Pancreas (tissue), 10 donors: ENCODE data around the gene PRRG3. TPM values are rescaled to one million over a fixed set of nuclear protein-coding genes. Genes with fewer than 3 reads are reported as not detected.

ENCODE experiments used
- ATAC-seq, 4 donors: fragments of 200-7000 bp; cut with Tn5 transposase; one replicate each; pipeline versions ENCODE4 v1.8.0 to v1.9.1; 2020; ENCODE audit warnings: mild to moderate bottlenecking in 4 of 4, moderate library complexity in 4 of 4
- DNase-seq, 6 donors: peaks; one replicate each; pipeline ENCODE4 v3.0.0-alpha.2; 2020
- FAIRE-seq: peaks from 2 replicates; lab custom pipeline; 2012; peaks lifted over from hg19 to GRCh38; lab: Jason Lieb, UNC
- H3K27ac ChIP-seq, 4 donors: fragments of 200-600 bp; sonication (generic); 1 replicate in 3 of 4; 2 replicates in 1 of 4; pipeline versions ENCODE4 v1.5.0 to v1.8.0; 2020
- H3K27me3 ChIP-seq, 4 donors: fragments of 200-600 bp; one replicate each; pipeline ENCODE4 v1.8.0; 2021
- H3K36me3 ChIP-seq, 3 donors: fragments of 200-600 bp; sonication (generic) in 1 of 3; one replicate each; pipeline versions ENCODE4 v1.5.0 to v1.8.0; 2020 to 2021
- H3K4me1 ChIP-seq, 3 donors: fragments of 200-600 bp; one replicate each; pipeline ENCODE4 v1.8.0; 2021
- H3K4me3 ChIP-seq, 4 donors: fragments of 200-600 bp; sonication (generic) in 2 of 4; one replicate each; pipeline versions ENCODE4 v1.5.0 to v1.8.0; 2020 to 2021
- H3K9me3 ChIP-seq, 4 donors: fragments of 200-600 bp; one replicate each; pipeline ENCODE4 v1.8.0; 2021
- CTCF ChIP-seq, 4 donors: fragments of 200-600 bp; sonication (generic) in 3 of 4; IDR thresholded peaks; one replicate each; pipeline versions ENCODE4 v1.5.0 to v1.8.0; 2021; ENCODE audit warnings: antibody characterized with exemption in 4 of 4
- WGBS, 2 donors: extraction: QIAGEN DNeasy Blood & Tissue Kit; methylation state at CpG; one replicate each; pipeline ENCODE4 v1.1.7; 2013; 5-methylcytosine and 5-hydroxymethylcytosine counted together
- intact Hi-C, 3 donors: fragments of 100-400 bp; cut with DNase I; formaldehyde crosslinking; loops; one replicate each; pipeline versions ENCODE4 v1.11.1 to v1.14.2; 2022
- polyA plus RNA-seq, 2 donors: library from polyadenylated mRNA; stranded (reverse); fragments of 200-250 nt; gene quantifications; one replicate each; pipeline ENCODE4 v1.2.3, GENCODE V29; 2013
- total RNA-seq, 6 donors: library from RNA; stranded (reverse); fragmentation: NEBNext Ultra II Directional in 4 of 6; extraction: Animal tissue kit (Norgen Biotek cat#: 25700) in 4 of 6; gene quantifications; one replicate each; pipeline versions ENCODE4 v1.2.1 to v1.2.4, GENCODE V29; 2021 to 2023
- donor health status: healthy with polysubstance abuse.
- donor health status: DM: no; HTN: no; CAD: no; lungs with moderate emphysema.
- donor health status: DM: no; HTN: no; CAD: no.
- donor health status: control.
- donor health status: control.
- donor health status: Bipolar disorder and iron deficiency.
- donor health status: DM: yes; HTN: yes; CAD: no.
- donor health status: DM: no; HTN: no; CAD: no.
- donor health status: DM: no; HTN: no; CAD: no.
- donor health status: DM: yes; HTN: yes; CAD: no.

The PRRG3 gene
- total and polyA plus RNA-seq, 8 donors = 0.02 to 0.41 (median 0.11) TPM; not detected in 2

- no peak for DNase-seq
- Histone ChIP-seq H3K9me3 (no peaks in the 10 kb centered on the region), H3K27ac (no peak overlapping the region), H3K4me1 (no peaks in the 10 kb centered on the region), H3K4me3 (no peak overlapping the region), H3K36me3 (no peaks in the 10 kb centered on the region), H3K27me3 (peaks cover 0 to 17% (median 0%) of the 10 kb centered on the region in 4 donors)
- intact Hi-C loops = no loop called here
- peak in 1 of 4 donors; percentile 33 for ATAC-seq
- 9 to 24% methylated on average over 2 of the region's 2 CpGs for WGBS, 2 donors
- no peak for TF ChIP-seq CTCF (IDR thresholded peaks at IDR 0.05)
- FAIRE-seq = no peak
Observed at GRCh38 chrX:151711787-151712186, 16.5 kb downstream of the PRRG3 start.

GRCh38 chrX:151712253-151712652, 17.0 kb downstream of the PRRG3 start:
- Histone ChIP-seq H3K4me3 (no peak overlapping the region), H3K27ac (no peak overlapping the region), H3K9me3 (no peaks in the 10 kb centered on the region), H3K27me3 (peaks cover 0 to 17% (median 0%) of the 10 kb centered on the region in 4 donors), H3K4me1 (no peaks in the 10 kb centered on the region), H3K36me3 (no peaks in the 10 kb centered on the region)
- no peak for FAIRE-seq
- no peak for DNase-seq
- ATAC-seq = no peak
- TF ChIP-seq CTCF (IDR thresholded peaks at IDR 0.05) = no peak
- 28 to 31% methylated on average over 3 of the region's 3 CpGs for WGBS, 2 donors
- intact Hi-C loops = no loop called here

DNA sequence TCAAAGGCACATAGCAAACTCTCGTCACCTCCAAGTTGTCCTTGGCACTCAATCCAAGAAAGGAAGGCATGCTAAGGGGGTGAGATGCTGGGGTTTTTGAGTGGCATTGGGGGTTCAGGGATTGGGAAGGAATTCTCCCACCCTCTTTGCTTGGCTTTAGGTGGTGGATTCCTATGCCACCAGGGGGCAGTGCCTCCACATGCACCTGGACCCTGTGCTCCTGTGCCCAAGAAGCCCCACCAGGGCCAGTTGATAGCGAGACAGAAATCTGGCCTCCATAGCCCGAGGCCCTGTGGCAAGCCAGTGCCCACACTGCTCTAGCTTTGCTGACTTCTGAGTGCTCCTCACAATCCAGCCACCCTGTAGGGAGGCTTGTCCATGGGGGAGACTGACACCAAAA, 18.6 kb downstream of the PRRG3 start:
- Histone ChIP-seq H3K36me3 (no peaks in the 10 kb centered on the region), H3K9me3 (no peaks in the 10 kb centered on the region), H3K4me1 (no peaks in the 10 kb centered on the region), H3K4me3 (no peak overlapping the region), H3K27ac (no peak overlapping the region), H3K27me3 (peaks cover 0 to 17% (median 0%) of the 10 kb centered on the region in 4 donors)
- FAIRE-seq (no peak), DNase-seq (no peak), ATAC-seq (peak in 1 of 4 donors; percentile 32)
- TF ChIP-seq CTCF (IDR thresholded peaks at IDR 0.05) = peak in 2 of 4 donors; percentile 11 to 20
- 28 to 41% methylated on average over 3 of the region's 3 CpGs for WGBS, 2 donors
- intact Hi-C loops = no loop called here

DNA sequence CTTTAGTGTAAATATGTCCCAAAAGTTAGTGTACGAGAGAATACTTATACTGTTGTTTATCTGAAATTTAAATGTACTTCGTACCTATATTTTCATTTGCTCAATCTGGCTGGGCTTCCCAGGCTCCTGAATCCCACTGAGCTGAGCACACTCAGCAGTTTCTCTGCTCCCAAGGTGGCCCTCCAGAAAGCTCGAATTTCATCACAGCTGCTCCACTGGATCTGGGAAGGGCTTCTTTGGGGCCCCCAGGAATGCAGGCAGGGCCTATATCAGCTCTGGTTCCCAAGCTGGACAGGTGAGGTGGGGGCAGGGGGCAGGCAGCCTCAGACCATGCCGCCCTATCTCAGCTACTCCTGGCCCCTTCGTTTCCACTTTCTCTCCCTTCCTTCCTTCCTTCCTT, 19.1 kb downstream of the PRRG3 start:
- intact Hi-C loops = no loop called here
- FAIRE-seq (no peak), DNase-seq (no peak), ATAC-seq (no peak)
- no peaks in the 10 kb centered on the region for H3K4me1 ChIP-seq
- H3K4me3 ChIP-seq = no peak overlapping the region
- H3K36me3 ChIP-seq = no peaks in the 10 kb centered on the region
- peaks cover 0 to 17% (median 0%) of the 10 kb centered on the region in 4 donors for H3K27me3 ChIP-seq
- no peaks in the 10 kb centered on the region for H3K9me3 ChIP-seq
- H3K27ac ChIP-seq = no peak overlapping the region
- WGBS, 2 donors = 48% methylated on average over 5 of the region's 5 CpGs
- TF ChIP-seq CTCF (IDR thresholded peaks at IDR 0.05) = no peak

DNA sequence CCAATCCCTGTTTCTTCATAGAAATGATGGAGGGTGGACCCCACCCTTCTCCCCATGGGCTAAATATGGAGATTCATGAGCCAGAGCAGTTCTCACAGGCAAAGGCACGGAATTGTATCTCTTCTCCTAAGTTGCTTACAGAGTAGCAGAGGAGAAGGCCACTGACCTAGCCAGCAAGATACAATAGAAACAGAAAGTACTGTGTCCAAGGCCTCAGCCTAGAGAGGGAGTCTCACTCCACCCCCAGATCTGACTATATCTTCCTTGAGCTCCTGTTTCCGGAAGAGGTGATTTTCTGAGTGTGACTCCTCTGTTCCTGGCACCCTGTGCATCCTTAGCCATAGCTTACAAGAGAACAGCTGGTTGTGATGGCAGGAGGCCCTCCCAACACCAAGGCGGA, 20.5 kb downstream of the PRRG3 start, which contains the start of gene FATE1:
Gene FATE1, plus strand, starts transcription at position 284 of the 400 bp plus-strand sequence. Its CDS starts 85 bp downstream, at position 369.
- 54 to 75% methylated on average over 3 of the region's 3 CpGs for WGBS, 2 donors
- TF ChIP-seq CTCF (IDR thresholded peaks at IDR 0.05) = no peak
- no peaks in the 10 kb centered on the region for H3K9me3 ChIP-seq
- DNase-seq (no peak), FAIRE-seq (no peak), ATAC-seq (no peak)
- H3K4me1 ChIP-seq = no peaks in the 10 kb centered on the region
- no peak within 1 kb of the TSS for H3K27ac ChIP-seq
- peaks cover 0 to 17% (median 0%) of the 10 kb centered on the region in 4 donors for H3K27me3 ChIP-seq
- intact Hi-C loops = no loop called here
- no peak within 1 kb of the TSS for H3K4me3 ChIP-seq
- H3K36me3 ChIP-seq = no peaks in the 10 kb centered on the region
